GM18498 (cell line): ENCODE results near the gene MBTPS2.

Experiments used
- ATAC-seq: cut with Tn5 transposase; IDR thresholded peaks from one replicate; pipeline ENCODE4 v1.9.1; 2021; ENCODE audit warnings: mild to moderate bottlenecking, moderate library complexity; ENCODE audit not compliant: unreplicated experiment

MBTPS2 gene

GRCh38 chrX:21932292-21933002, 93.0 kb downstream of the MBTPS2 start:
- no peak for ATAC-seq

- ATAC-seq, result no peak
Observed at GRCh38 chrX:21933077-21933476, 93.7 kb downstream of the MBTPS2 start.

DNA sequence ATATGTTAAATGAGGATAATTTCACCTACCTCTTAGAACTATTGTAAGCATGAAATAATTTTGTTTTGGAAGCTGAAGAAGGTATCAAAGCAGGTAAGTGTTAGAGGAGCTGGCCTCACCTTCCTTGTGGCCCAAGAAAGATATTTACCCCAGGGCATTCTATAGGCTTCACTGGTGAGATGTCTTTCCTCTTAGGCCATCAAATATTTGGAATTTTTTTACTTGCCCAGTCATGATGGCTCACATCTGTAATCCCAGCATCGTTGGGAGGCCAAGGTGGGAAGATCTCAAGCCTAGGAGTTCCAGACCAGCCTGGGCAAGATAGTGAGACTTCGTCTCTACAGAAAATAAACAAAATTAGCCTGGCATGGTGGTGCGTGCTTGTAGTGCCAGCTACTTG, 95.0 kb downstream of the MBTPS2 start:
- ATAC-seq, result no peak
